Fibroblast of lung (primary cell): ENCODE measurements around the gene KEAP1. TPM values are rescaled to one million over a fixed set of nuclear protein-coding genes. Genes with fewer than 3 reads are reported as not detected.
A peak's percentile ranks its signal among the peaks of the same experiment; 100 is the strongest.

ENCODE experiments used
- DNase-seq, 2 donors: peaks; one replicate each; pipeline versions ENCODE4 v3.0.0 to v3.0.0-alpha.2; 2010; ENCODE audit warnings: low read depth in 2 of 2
- H2AFZ ChIP-seq: 2 replicates; pipeline ENCODE4 v1.5.1; 2012; ENCODE audit warnings: low read length, control low read depth, inconsistent platforms
- H3K27ac ChIP-seq: 2 replicates; pipeline ENCODE4 v1.5.1; 2011; ENCODE audit warnings: low read length, control low read depth; ENCODE audit not compliant: insufficient read depth
- H3K27me3 ChIP-seq: 2 replicates; pipeline ENCODE4 v1.5.1; 2011; ENCODE audit warnings: mild to moderate bottlenecking, low read length; ENCODE audit not compliant: control insufficient read depth, insufficient read depth
- H3K36me3 ChIP-seq: 2 replicates; pipeline ENCODE4 v1.5.1; 2011; ENCODE audit warnings: low read length; ENCODE audit not compliant: control insufficient read depth, insufficient read depth
- H3K4me1 ChIP-seq: 2 replicates; pipeline ENCODE4 v1.5.1; 2011; ENCODE audit warnings: low read length; ENCODE audit not compliant: control insufficient read depth, insufficient read depth; ENCODE audit errors: extremely low read depth
- H3K4me2 ChIP-seq: 2 replicates; pipeline ENCODE4 v1.5.1; 2011; ENCODE audit warnings: low read length, control low read depth; ENCODE audit not compliant: insufficient read depth; ENCODE audit errors: extremely low read depth
- H3K4me3 ChIP-seq, 4 experiments: fragments of 200-600 bp in 1 of 4; sonication (generic) in 1 of 4; replicated peaks in 1 of 4; 2 replicates each; pipeline ENCODE4 v1.5.1; 2011 to 2016; ENCODE audit warnings: low read length in 4 of 4, low read depth in 3 of 4, mild to moderate bottlenecking in 3 of 4, control low read depth in 2 of 4, inconsistent platforms in 1 of 4, mixed read lengths in 1 of 4; ENCODE audit not compliant: insufficient read depth in 1 of 4; ENCODE audit errors: control extremely low read depth in 1 of 4
- H3K79me2 ChIP-seq: 2 replicates; pipeline ENCODE4 v1.5.1; 2012; ENCODE audit warnings: mild to moderate bottlenecking, low read length, inconsistent platforms; ENCODE audit not compliant: control insufficient read depth, insufficient read depth
- H3K9ac ChIP-seq: 2 replicates; pipeline ENCODE4 v1.5.1; 2011; ENCODE audit warnings: mild to moderate bottlenecking, low read length, control low read depth; ENCODE audit not compliant: insufficient read depth
- H3K9me3 ChIP-seq: 2 replicates; pipeline ENCODE4 v1.5.1; 2012; ENCODE audit warnings: low read depth, low read length; ENCODE audit not compliant: control insufficient read depth, insufficient read depth
- H4K20me1 ChIP-seq: 2 replicates; pipeline ENCODE4 v1.5.1; 2011; ENCODE audit warnings: low read length; ENCODE audit not compliant: control insufficient read depth, insufficient read depth; ENCODE audit errors: extremely low read depth
- CTCF ChIP-seq, 2 donors: IDR thresholded peaks in 1 of 2; conservative IDR thresholded peaks in 1 of 2; 1 replicate in 1 of 2; 2 replicates in 1 of 2; pipeline ENCODE4 v1.5.1; 2011 to 2012; ENCODE audit warnings: low read length in 2 of 2, control low read depth in 1 of 2, inconsistent platforms in 1 of 2, low read depth in 1 of 2, mild to moderate bottlenecking in 1 of 2
- EZH2 ChIP-seq: IDR thresholded peaks from 2 replicates; pipeline ENCODE4 v1.5.1; 2012; ENCODE audit warnings: low read length, control low read depth, mild to moderate bottlenecking; ENCODE audit errors: missing control alignments
- polyA plus RNA-seq, 2 donors: library from polyadenylated mRNA; depleted of rRNA in 1 of 2; stranded (reverse) in 1 of 2; unstranded in 1 of 2; fragments of >200 nt; gene quantifications; 2 replicates each; pipeline ENCODE4 v1.2.1, GENCODE V29; 2011 to 2012; ENCODE audit warnings: missing spikeins in 1 of 2
- total RNA-seq: library from RNA; depleted of rRNA; stranded (reverse); fragments of >200 nt; gene quantifications from 2 replicates; pipeline ENCODE4 v1.2.1, GENCODE V29; 2014

The KEAP1 gene
- total and polyA plus RNA-seq, 2 donors (not counting 1 experiment from before 2014, with no cell fraction given): 36.1 to 103 TPM

- peaks cover 23% of the 10 kb centered on the region for H3K27me3 ChIP-seq
- no peak for DNase-seq
- no peak overlapping the region for H3K4me3 ChIP-seq
- H3K4me2 ChIP-seq: no peak overlapping the region
- H4K20me1 ChIP-seq: no peaks in the 10 kb centered on the region
- H3K36me3 ChIP-seq: no peaks in the 10 kb centered on the region
- H3K27ac ChIP-seq: no peak overlapping the region
- no peaks in the 10 kb centered on the region for H3K4me1 ChIP-seq
- no peak overlapping the region for H3K9ac ChIP-seq
- no peaks in the 10 kb centered on the region for H3K9me3 ChIP-seq
- H2AFZ ChIP-seq: no peak overlapping the region
- H3K79me2 ChIP-seq: no peaks in the 10 kb centered on the region
- TF ChIP-seq CTCF (conservative IDR thresholded peaks at IDR 0.05 in 1 of 2, IDR thresholded peaks at IDR 0.05 in 1 of 2; ENCODE audit: low read depth in 1 of 2, low read length in 2 of 2): peak; percentile 58 to 77
- TF ChIP-seq EZH2: no peak
These were observed 7.2 kb upstream of the KEAP1 start for GRCh38 chr19:10510301-10510802.

GRCh38 chr19:10508707-10509106 is 5.6 kb upstream of the KEAP1 start:
- H3K4me3 ChIP-seq: no peak overlapping the region
- H3K4me2 ChIP-seq: no peak overlapping the region
- TF ChIP-seq EZH2 (no peak), CTCF (conservative IDR thresholded peaks at IDR 0.05 in 1 of 2, IDR thresholded peaks at IDR 0.05 in 1 of 2; ENCODE audit: low read depth in 1 of 2, low read length in 2 of 2) (no peak)
- H3K27me3 ChIP-seq: peaks cover 8% of the 10 kb centered on the region
- H3K36me3 ChIP-seq: no peaks in the 10 kb centered on the region
- no peaks in the 10 kb centered on the region for H3K79me2 ChIP-seq
- no peak overlapping the region for H2AFZ ChIP-seq
- H3K9ac ChIP-seq: no peak overlapping the region
- DNase-seq: no peak
- H3K4me1 ChIP-seq: no peaks in the 10 kb centered on the region
- no peaks in the 10 kb centered on the region for H3K9me3 ChIP-seq
- H3K27ac ChIP-seq: no peak overlapping the region
- no peaks in the 10 kb centered on the region for H4K20me1 ChIP-seq

GRCh38 chr19:10508036-10508435 is 4.9 kb upstream of the KEAP1 start:
- Histone ChIP-seq H3K79me2 (no peaks in the 10 kb centered on the region), H4K20me1 (no peaks in the 10 kb centered on the region), H3K27me3 (peaks cover 3% of the 10 kb centered on the region), H2AFZ (no peak overlapping the region), H3K9me3 (no peaks in the 10 kb centered on the region), H3K36me3 (no peaks in the 10 kb centered on the region), H3K4me3 (no peak overlapping the region), H3K9ac (no peak overlapping the region), H3K27ac (no peak overlapping the region), H3K4me1 (no peaks in the 10 kb centered on the region), H3K4me2 (no peak overlapping the region)
- no peak for TF ChIP-seq EZH2
- no peak for TF ChIP-seq CTCF (conservative IDR thresholded peaks at IDR 0.05 in 1 of 2, IDR thresholded peaks at IDR 0.05 in 1 of 2; ENCODE audit: low read depth in 1 of 2, low read length in 2 of 2)
- no peak for DNase-seq
